WTC11 (cell line): Measurements from ENCODE around the gene PNP. TPM values are rescaled to one million over a fixed set of nuclear protein-coding genes. Genes with fewer than 3 reads are reported as not detected.

Source experiments
- ATAC-seq: fragments of 200-7000 bp; cut with Tn5 transposase; 2 replicates; pipeline ENCODE4 v1.10.0; 2021; ENCODE audit warnings: mild to moderate bottlenecking, moderate library complexity
- CTCF ChIA-PET: fragments of 300-600 bp; sonication (Branson Sonifier 250); formaldehyde crosslinking; loops from one replicate; lab custom pipeline; 2021; ENCODE audit warnings: antibody characterized with exemption; lab: Charles Lee
- POLR2A ChIA-PET: fragments of 350-600 bp; sonication (Branson Sonifier 250); formaldehyde crosslinking; loops from one replicate; lab custom pipeline; 2021; ENCODE audit warnings: antibody characterized with exemption; lab: Charles Lee
- DNase-seq: peaks from one replicate; pipeline ENCODE4 v3.0.0; 2021; ENCODE audit warnings: low spot score
- H3K27ac Mint-ChIP-seq: 2 replicates; pipeline ENCODE4 v1.8.0; 2021; ENCODE audit warnings: mixed read lengths
- H3K27me3 Mint-ChIP-seq: 2 replicates; pipeline ENCODE4 v1.8.0; 2021; ENCODE audit warnings: low read depth, mild to moderate bottlenecking, moderate library complexity, mixed read lengths
- H3K36me3 Mint-ChIP-seq: 2 replicates; pipeline ENCODE4 v1.8.0; 2021; ENCODE audit warnings: mixed read lengths
- H3K4me1 Mint-ChIP-seq: 2 replicates; pipeline ENCODE4 v1.8.0; 2022; ENCODE audit warnings: mixed read lengths
- H3K4me3 Mint-ChIP-seq: 2 replicates; pipeline ENCODE4 v1.8.0; 2021; ENCODE audit warnings: mild to moderate bottlenecking, moderate library complexity, mixed read lengths
- H3K9me3 Mint-ChIP-seq: 2 replicates; pipeline ENCODE4 v1.8.0; 2021; ENCODE audit warnings: mixed read lengths
- AR ChIP-seq: fragments of 250-450 bp; sonication (Bioruptor Pico); IDR thresholded peaks from 2 replicates; pipeline ENCODE4 v1.9.0; 2021; ENCODE audit warnings: mild to moderate bottlenecking
- CBFB ChIP-seq: sonication (generic); formaldehyde crosslinking; IDR thresholded peaks from 2 replicates; pipeline ENCODE4 v1.8.1; 2022; ENCODE audit warnings: mild to moderate bottlenecking, low read depth, missing genetic modification reagents
- CREM ChIP-seq: sonication (generic); formaldehyde crosslinking; IDR thresholded peaks from 2 replicates; pipeline ENCODE4 v1.8.1; 2022; ENCODE audit warnings: mild to moderate bottlenecking, missing genetic modification reagents, moderate library complexity
- ESRRA ChIP-seq: sonication (generic); formaldehyde crosslinking; IDR thresholded peaks from 2 replicates; pipeline ENCODE4 v1.8.1; 2022; ENCODE audit warnings: mild to moderate bottlenecking, missing genetic modification reagents, borderline replicate concordance
- FOXP1 ChIP-seq: sonication (generic); formaldehyde crosslinking; IDR thresholded peaks from 2 replicates; pipeline ENCODE4 v1.8.0; 2022; ENCODE audit warnings: missing genetic modification reagents, mild to moderate bottlenecking, moderate library complexity, borderline replicate concordance
- GABPB1 ChIP-seq: sonication (generic); formaldehyde crosslinking; IDR thresholded peaks from 2 replicates; pipeline ENCODE4 v1.8.1; 2023; ENCODE audit warnings: mild to moderate bottlenecking, missing genetic modification reagents
- GTF2I ChIP-seq: fragments of 250-450 bp; sonication (Bioruptor Pico); conservative IDR thresholded peaks from 2 replicates; pipeline ENCODE4 v1.4.0; 2021; ENCODE audit warnings: mild to moderate bottlenecking
- KAT7 ChIP-seq: sonication (generic); formaldehyde crosslinking; IDR thresholded peaks from 2 replicates; pipeline ENCODE4 v1.8.1; 2023; ENCODE audit warnings: missing genetic modification reagents, mild to moderate bottlenecking, borderline replicate concordance
- OVOL2 ChIP-seq: fragments of 250-450 bp; sonication (Bioruptor Pico); IDR thresholded peaks from 2 replicates; pipeline ENCODE4 v1.9.0; 2021; ENCODE audit warnings: mild to moderate bottlenecking, borderline replicate concordance
- SMAD3 ChIP-seq: sonication (generic); formaldehyde crosslinking; IDR thresholded peaks from 2 replicates; pipeline ENCODE4 v1.8.0; 2022; ENCODE audit warnings: missing genetic modification reagents, mild to moderate bottlenecking, borderline replicate concordance
- USF2 ChIP-seq: sonication (generic); formaldehyde crosslinking; IDR thresholded peaks from 2 replicates; pipeline ENCODE4 v1.8.1; 2023; ENCODE audit warnings: mild to moderate bottlenecking, missing genetic modification reagents, moderate library complexity
- ZNF219 ChIP-seq: sonication (generic); formaldehyde crosslinking; IDR thresholded peaks from 2 replicates; pipeline ENCODE4 v1.8.0; 2023; ENCODE audit warnings: missing genetic modification reagents, mild to moderate bottlenecking, borderline replicate concordance
- ZNF423 ChIP-seq: fragments of 250-450 bp; sonication (Bioruptor Pico); IDR thresholded peaks from 2 replicates; pipeline ENCODE4 v2.1.2; 2022; ENCODE audit warnings: mild to moderate bottlenecking, moderate library complexity
- total RNA-seq: library from RNA; stranded (reverse); gene quantifications from 3 replicates; pipeline ENCODE4 v1.2.3, GENCODE V29; 2021
- TF ChIP-seq, protein P1 (sequence below): sonication (generic); formaldehyde crosslinking; IDR thresholded peaks from 2 replicates; pipeline ENCODE4 v1.8.0; 2023; ENCODE audit warnings: missing genetic modification reagents, mild to moderate bottlenecking, borderline replicate concordance
- TF ChIP-seq, protein P2 (sequence below): sonication (generic); formaldehyde crosslinking; IDR thresholded peaks from 2 replicates; pipeline ENCODE4 v1.8.1; 2023; ENCODE audit warnings: mild to moderate bottlenecking, missing genetic modification reagents
- TF ChIP-seq, protein P3 (sequence below): fragments of 250-450 bp; sonication (Bioruptor Pico); IDR thresholded peaks from 2 replicates; pipeline ENCODE4 v1.8.0; 2021; ENCODE audit warnings: mild to moderate bottlenecking
- TF ChIP-seq, protein P4 (sequence below): fragments of 250-450 bp; sonication (Bioruptor Pico); IDR thresholded peaks from 2 replicates; pipeline ENCODE4 v1.9.0; 2021; ENCODE audit warnings: mild to moderate bottlenecking, borderline replicate concordance

The PNP gene
- total RNA-seq, 1 experiment from 2014 or later = 95.8 TPM

DNA sequence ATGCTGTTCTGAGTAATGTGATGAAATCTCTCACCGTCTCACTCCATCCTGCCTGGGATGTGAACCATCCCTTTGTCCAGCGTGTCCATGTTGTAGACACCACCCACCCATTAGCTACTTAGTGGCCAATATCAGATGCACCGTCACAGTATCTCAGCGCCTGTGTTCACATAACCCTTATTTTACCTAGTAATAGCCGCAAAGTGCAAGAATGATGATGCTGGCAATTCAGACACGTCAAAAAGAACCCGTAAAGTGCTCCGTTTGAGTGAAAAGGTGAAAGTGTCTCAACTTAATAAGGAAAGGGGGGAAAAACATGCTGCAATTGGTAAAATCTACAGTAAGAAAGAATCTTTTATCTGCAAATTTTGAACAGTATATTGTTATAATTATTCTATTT lies 39.2 kb downstream of the PNP start:
- Mint-ChIP-seq H3K4me1 (peaks cover 11% of the 10 kb centered on the region), H3K4me3 (no peak overlapping the region)
- ATAC-seq = no peak
- POLR2A ChIA-PET = no interaction called here
- CTCF ChIA-PET = no interaction called here
- TF ChIP-seq, protein P1, sequence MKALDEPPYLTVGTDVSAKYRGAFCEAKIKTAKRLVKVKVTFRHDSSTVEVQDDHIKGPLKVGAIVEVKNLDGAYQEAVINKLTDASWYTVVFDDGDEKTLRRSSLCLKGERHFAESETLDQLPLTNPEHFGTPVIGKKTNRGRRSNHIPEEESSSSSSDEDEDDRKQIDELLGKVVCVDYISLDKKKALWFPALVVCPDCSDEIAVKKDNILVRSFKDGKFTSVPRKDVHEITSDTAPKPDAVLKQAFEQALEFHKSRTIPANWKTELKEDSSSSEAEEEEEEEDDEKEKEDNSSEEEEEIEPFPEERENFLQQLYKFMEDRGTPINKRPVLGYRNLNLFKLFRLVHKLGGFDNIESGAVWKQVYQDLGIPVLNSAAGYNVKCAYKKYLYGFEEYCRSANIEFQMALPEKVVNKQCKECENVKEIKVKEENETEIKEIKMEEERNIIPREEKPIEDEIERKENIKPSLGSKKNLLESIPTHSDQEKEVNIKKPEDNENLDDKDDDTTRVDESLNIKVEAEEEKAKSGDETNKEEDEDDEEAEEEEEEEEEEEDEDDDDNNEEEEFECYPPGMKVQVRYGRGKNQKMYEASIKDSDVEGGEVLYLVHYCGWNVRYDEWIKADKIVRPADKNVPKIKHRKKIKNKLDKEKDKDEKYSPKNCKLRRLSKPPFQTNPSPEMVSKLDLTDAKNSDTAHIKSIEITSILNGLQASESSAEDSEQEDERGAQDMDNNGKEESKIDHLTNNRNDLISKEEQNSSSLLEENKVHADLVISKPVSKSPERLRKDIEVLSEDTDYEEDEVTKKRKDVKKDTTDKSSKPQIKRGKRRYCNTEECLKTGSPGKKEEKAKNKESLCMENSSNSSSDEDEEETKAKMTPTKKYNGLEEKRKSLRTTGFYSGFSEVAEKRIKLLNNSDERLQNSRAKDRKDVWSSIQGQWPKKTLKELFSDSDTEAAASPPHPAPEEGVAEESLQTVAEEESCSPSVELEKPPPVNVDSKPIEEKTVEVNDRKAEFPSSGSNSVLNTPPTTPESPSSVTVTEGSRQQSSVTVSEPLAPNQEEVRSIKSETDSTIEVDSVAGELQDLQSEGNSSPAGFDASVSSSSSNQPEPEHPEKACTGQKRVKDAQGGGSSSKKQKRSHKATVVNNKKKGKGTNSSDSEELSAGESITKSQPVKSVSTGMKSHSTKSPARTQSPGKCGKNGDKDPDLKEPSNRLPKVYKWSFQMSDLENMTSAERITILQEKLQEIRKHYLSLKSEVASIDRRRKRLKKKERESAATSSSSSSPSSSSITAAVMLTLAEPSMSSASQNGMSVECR (CRISPR knock-in tag) = no peak
- TF ChIP-seq GTF2I (CRISPR knock-in tag) (no peak), OVOL2 (no peak), GABPB1 (CRISPR knock-in tag) (no peak), CREM (no peak), ESRRA (no peak), SMAD3 (CRISPR knock-in tag) (no peak), ZNF423 (CRISPR knock-in tag) (no peak), USF2 (no peak), CBFB (CRISPR knock-in tag) (no peak), KAT7 (CRISPR knock-in tag) (no peak)
- TF ChIP-seq, protein P2, sequence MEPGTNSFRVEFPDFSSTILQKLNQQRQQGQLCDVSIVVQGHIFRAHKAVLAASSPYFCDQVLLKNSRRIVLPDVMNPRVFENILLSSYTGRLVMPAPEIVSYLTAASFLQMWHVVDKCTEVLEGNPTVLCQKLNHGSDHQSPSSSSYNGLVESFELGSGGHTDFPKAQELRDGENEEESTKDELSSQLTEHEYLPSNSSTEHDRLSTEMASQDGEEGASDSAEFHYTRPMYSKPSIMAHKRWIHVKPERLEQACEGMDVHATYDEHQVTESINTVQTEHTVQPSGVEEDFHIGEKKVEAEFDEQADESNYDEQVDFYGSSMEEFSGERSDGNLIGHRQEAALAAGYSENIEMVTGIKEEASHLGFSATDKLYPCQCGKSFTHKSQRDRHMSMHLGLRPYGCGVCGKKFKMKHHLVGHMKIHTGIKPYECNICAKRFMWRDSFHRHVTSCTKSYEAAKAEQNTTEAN (CRISPR knock-in tag) = no peak
- TF ChIP-seq, protein P3, sequence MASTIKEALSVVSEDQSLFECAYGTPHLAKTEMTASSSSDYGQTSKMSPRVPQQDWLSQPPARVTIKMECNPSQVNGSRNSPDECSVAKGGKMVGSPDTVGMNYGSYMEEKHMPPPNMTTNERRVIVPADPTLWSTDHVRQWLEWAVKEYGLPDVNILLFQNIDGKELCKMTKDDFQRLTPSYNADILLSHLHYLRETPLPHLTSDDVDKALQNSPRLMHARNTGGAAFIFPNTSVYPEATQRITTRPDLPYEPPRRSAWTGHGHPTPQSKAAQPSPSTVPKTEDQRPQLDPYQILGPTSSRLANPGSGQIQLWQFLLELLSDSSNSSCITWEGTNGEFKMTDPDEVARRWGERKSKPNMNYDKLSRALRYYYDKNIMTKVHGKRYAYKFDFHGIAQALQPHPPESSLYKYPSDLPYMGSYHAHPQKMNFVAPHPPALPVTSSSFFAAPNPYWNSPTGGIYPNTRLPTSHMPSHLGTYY (CRISPR knock-in tag) = no peak
- TF ChIP-seq, all 79 proteins: peak for 0
- H3K9me3 Mint-ChIP-seq = peaks cover 11% of the 10 kb centered on the region
- no peak for DNase-seq
- no peak overlapping the region for H3K27ac Mint-ChIP-seq
- H3K36me3 Mint-ChIP-seq = peaks cover 8% of the 10 kb centered on the region
- H3K27me3 Mint-ChIP-seq = peaks cover 5% of the 10 kb centered on the region

GRCh38 chr14:20512177-20512905 lies 43.1 kb downstream of the PNP start:
- CTCF ChIA-PET = no interaction called here
- Mint-ChIP-seq H3K9me3 (no peaks in the 10 kb centered on the region), H3K27ac (no peak overlapping the region), H3K4me3 (no peak overlapping the region), H3K27me3 (no peaks in the 10 kb centered on the region), H3K36me3 (no peaks in the 10 kb centered on the region), H3K4me1 (peaks cover 11% of the 10 kb centered on the region)
- ATAC-seq (no peak), DNase-seq (no peak)
- POLR2A ChIA-PET = no interaction called here
- TF ChIP-seq AR (CRISPR knock-in tag) (no peak), ZNF219 (CRISPR knock-in tag) (no peak), USF2 (no peak), FOXP1 (CRISPR knock-in tag) (no peak)
- TF ChIP-seq, protein P4, sequence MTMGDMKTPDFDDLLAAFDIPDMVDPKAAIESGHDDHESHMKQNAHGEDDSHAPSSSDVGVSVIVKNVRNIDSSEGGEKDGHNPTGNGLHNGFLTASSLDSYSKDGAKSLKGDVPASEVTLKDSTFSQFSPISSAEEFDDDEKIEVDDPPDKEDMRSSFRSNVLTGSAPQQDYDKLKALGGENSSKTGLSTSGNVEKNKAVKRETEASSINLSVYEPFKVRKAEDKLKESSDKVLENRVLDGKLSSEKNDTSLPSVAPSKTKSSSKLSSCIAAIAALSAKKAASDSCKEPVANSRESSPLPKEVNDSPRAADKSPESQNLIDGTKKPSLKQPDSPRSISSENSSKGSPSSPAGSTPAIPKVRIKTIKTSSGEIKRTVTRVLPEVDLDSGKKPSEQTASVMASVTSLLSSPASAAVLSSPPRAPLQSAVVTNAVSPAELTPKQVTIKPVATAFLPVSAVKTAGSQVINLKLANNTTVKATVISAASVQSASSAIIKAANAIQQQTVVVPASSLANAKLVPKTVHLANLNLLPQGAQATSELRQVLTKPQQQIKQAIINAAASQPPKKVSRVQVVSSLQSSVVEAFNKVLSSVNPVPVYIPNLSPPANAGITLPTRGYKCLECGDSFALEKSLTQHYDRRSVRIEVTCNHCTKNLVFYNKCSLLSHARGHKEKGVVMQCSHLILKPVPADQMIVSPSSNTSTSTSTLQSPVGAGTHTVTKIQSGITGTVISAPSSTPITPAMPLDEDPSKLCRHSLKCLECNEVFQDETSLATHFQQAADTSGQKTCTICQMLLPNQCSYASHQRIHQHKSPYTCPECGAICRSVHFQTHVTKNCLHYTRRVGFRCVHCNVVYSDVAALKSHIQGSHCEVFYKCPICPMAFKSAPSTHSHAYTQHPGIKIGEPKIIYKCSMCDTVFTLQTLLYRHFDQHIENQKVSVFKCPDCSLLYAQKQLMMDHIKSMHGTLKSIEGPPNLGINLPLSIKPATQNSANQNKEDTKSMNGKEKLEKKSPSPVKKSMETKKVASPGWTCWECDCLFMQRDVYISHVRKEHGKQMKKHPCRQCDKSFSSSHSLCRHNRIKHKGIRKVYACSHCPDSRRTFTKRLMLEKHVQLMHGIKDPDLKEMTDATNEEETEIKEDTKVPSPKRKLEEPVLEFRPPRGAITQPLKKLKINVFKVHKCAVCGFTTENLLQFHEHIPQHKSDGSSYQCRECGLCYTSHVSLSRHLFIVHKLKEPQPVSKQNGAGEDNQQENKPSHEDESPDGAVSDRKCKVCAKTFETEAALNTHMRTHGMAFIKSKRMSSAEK (CRISPR knock-in tag) = no peak
